ENCODE results near the gene RABEP2. TPM values are rescaled to one million over a fixed set of nuclear protein-coding genes. Genes with fewer than 3 reads are reported as not detected.
"Not testable (repeated sequence)": the region's sequence is repeated elsewhere in the genome, so short reads cannot be mapped to it uniquely, and the experiment has no call there.

Gene RABEP2
- total RNA-seq, 4 donors from 2014 or later, result 66.7 to 108 (median 81.5) TPM

GRCh38 chr16:28886945-28887344, 38.1 kb downstream of the RABEP2 start:
- WGBS, result 55% methylated on average over 10 of the region's 10 CpGs
- H3K4me3 ChIP-seq, result no peak overlapping the region
- DNase-seq (ENCODE audit: low spot score in 2 of 2), result no peak
- H3K27ac ChIP-seq, result no peak overlapping the region
- no peaks in the 10 kb centered on the region for H3K4me1 ChIP-seq
- TF ChIP-seq CTCF (IDR thresholded peaks at IDR 0.05), result no peak
- peaks cover 10% of the 10 kb centered on the region for H3K27me3 ChIP-seq
- H3K36me3 ChIP-seq, result no peaks in the 10 kb centered on the region
- no peaks in the 10 kb centered on the region for H3K9me3 ChIP-seq

GRCh38 chr16:28884045-28884444, 41.0 kb downstream of the RABEP2 start:
- TF ChIP-seq EP300 (IDR thresholded peaks at IDR 0.05) (no peak), CTCF (IDR thresholded peaks at IDR 0.05) (no peak), POLR2A (IDR thresholded peaks at IDR 0.05) (no peak), POLR2AphosphoS5 (IDR thresholded peaks at IDR 0.05) (no peak)
- 92% methylated on average over 6 of the region's 6 CpGs for WGBS

GRCh38 chr16:28883221-28883996, 41.6 kb downstream of the RABEP2 start:
- Histone ChIP-seq H3K27ac (no peak overlapping the region), H3K9me3 (no peaks in the 10 kb centered on the region), H3K4me1 (peaks cover 17% of the 10 kb centered on the region), H3K36me3 (no peaks in the 10 kb centered on the region), H3K27me3 (peaks cover 18% of the 10 kb centered on the region), H3K4me3 (no peak overlapping the region)
- no peak for TF ChIP-seq EP300 (IDR thresholded peaks at IDR 0.05)
- TF ChIP-seq POLR2A (IDR thresholded peaks at IDR 0.05), result no peak
- no peak for TF ChIP-seq POLR2AphosphoS5 (IDR thresholded peaks at IDR 0.05)
- no peak for TF ChIP-seq CTCF (IDR thresholded peaks at IDR 0.05)
- DNase-seq (ENCODE audit: low spot score in 2 of 2), result no peak
- 53% methylated on average over 25 of the region's 25 CpGs for whole genome bisulfite sequencing

More at GRCh38 chr16:28884045-28884444, 41.0 kb downstream of the RABEP2 start:
- Histone ChIP-seq H3K36me3 (no peaks in the 10 kb centered on the region), H3K4me3 (no peak overlapping the region), H3K27me3 (peaks cover 18% of the 10 kb centered on the region), H3K27ac (no peak overlapping the region), H3K9me3 (no peaks in the 10 kb centered on the region), H3K4me1 (peaks cover 13% of the 10 kb centered on the region)
- DNase-seq (ENCODE audit: low spot score in 2 of 2), result no peak

GRCh38 chr16:28882551-28883160, 42.4 kb downstream of the RABEP2 start:
- 42% methylated on average over 23 of the region's 24 CpGs for WGBS
- Histone ChIP-seq H3K4me3 (no peak overlapping the region), H3K9me3 (no peaks in the 10 kb centered on the region), H3K27me3 (peaks cover 18% of the 10 kb centered on the region), H3K4me1 (peaks cover 17% of the 10 kb centered on the region), H3K27ac (no peak overlapping the region), H3K36me3 (no peaks in the 10 kb centered on the region)
- no peak for DNase-seq (ENCODE audit: low spot score in 2 of 2)
- TF ChIP-seq POLR2A (IDR thresholded peaks at IDR 0.05), result no peak
- TF ChIP-seq POLR2AphosphoS5 (IDR thresholded peaks at IDR 0.05), result no peak
- no peak for TF ChIP-seq EP300 (IDR thresholded peaks at IDR 0.05)

GRCh38 chr16:28881565-28881964, 43.5 kb downstream of the RABEP2 start:
- 87% methylated on average over 4 of the region's 4 CpGs for WGBS
- DNase-seq (ENCODE audit: low spot score in 2 of 2); H3K27ac ChIP-seq; H3K9me3 ChIP-seq; H3K4me3 ChIP-seq; H3K36me3 ChIP-seq: not testable (repeated sequence)
- Histone ChIP-seq H3K4me1 (peaks cover 17% of the 10 kb centered on the region), H3K27me3 (peaks cover 18% of the 10 kb centered on the region)

- 80% methylated on average over 4 of the region's 4 CpGs for WGBS
- no peak for TF ChIP-seq CTCF (IDR thresholded peaks at IDR 0.05)
- no peak for TF ChIP-seq EP300 (IDR thresholded peaks at IDR 0.05)
- no peak for TF ChIP-seq POLR2AphosphoS5 (IDR thresholded peaks at IDR 0.05)
- TF ChIP-seq POLR2A (IDR thresholded peaks at IDR 0.05), result no peak
- no peak for DNase-seq (ENCODE audit: low spot score in 2 of 2)
These were observed 44.1 kb downstream of the RABEP2 start for GRCh38 chr16:28880955-28881354.

More at GRCh38 chr16:28880955-28881354, 44.1 kb downstream of the RABEP2 start:
- Histone ChIP-seq H3K27me3 (peaks cover 18% of the 10 kb centered on the region), H3K36me3 (no peaks in the 10 kb centered on the region), H3K4me1 (peaks cover 17% of the 10 kb centered on the region), H3K4me3 (no peak overlapping the region), H3K27ac (no peak overlapping the region), H3K9me3 (no peaks in the 10 kb centered on the region)
